Right lobe of liver (tissue), 4 donors: ENCODE results near the gene CYP17A1.
A peak's percentile ranks its signal among the peaks of the same experiment; 100 is the strongest.

Source experiments
- CTCF ChIP-seq, 4 donors: fragments of 200-600 bp in 3 of 4; fragments of 450-650 bp in 1 of 4; IDR thresholded peaks; one replicate each; pipeline versions ENCODE4 v1.5.1 to v1.8.0; 2016 to 2022; ENCODE audit warnings: antibody characterized with exemption in 4 of 4, mild to moderate bottlenecking in 2 of 4
- POLR2A ChIP-seq: fragments of 450-650 bp; IDR thresholded peaks from one replicate; pipeline ENCODE4 v1.6.1; 2017; ENCODE audit warnings: antibody characterized with exemption, mild to moderate bottlenecking
- donor health status: DM: no; HTN: no; CAD: no.
- donor health status: DM: no; HTN: no; CAD: no.
- donor health status: DM: no; HTN: yes; CAD: no.

DNA sequence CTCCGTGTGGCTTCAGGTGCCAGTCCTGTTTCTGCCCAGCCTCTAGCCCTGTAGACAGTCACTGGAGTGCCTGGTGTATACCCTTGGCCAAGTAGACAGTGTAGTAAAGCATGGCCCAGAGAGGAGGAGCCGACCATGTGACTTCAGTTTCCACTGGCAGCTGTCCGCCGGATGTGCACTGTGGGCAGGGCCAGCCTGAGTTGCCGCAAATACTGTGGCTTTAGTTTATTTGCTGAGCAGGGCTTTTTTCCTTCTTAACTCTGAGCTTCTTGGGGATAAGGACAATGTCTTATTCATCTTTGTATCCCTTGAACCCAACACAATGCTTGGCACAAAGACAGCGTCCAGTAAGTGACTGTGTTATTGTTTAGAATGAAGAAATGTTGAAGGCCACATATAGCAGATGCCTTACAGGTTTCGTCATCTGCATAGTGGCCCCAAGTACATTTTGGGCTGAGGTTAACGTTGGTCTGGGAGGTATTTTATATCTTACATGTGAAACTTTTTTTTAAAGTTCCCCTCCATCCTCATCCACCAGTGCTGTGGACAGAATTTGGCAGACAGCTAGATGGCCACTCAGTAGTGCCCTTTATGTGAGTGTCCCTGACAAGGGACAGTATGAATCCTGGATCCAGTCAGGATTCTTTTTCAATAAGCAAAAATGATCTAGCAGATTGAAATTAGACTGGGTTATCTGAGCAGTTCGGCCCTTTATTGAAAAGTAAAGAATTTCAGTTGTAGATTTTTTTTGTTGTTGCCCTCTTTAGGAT, 40.6 kb downstream of the CYP17A1 start:
- TF ChIP-seq CTCF (IDR thresholded peaks at IDR 0.05) (no peak), POLR2A (peak; percentile 77)
